H1 (cell line): ENCODE results near the gene ZNF132. TPM values are rescaled to one million over a fixed set of nuclear protein-coding genes. Genes with fewer than 3 reads are reported as not detected.

Source experiments
- CTCF ChIA-PET: fragments of 300-600 bp; sonication (Branson Sonifier 250); formaldehyde crosslinking; loops from one replicate; lab custom pipeline; 2021; ENCODE audit not compliant: partially characterized antibody; lab: Charles Lee
- POLR2A ChIA-PET: fragments of 300-600 bp; sonication (Branson Sonifier 250); formaldehyde crosslinking; loops from one replicate; lab custom pipeline; 2021; ENCODE audit warnings: inconsistent platforms; ENCODE audit not compliant: partially characterized antibody; lab: Charles Lee
- DNase-seq, 2 experiments: peaks; one replicate each; pipeline versions ENCODE4 v3.0.0 to v3.0.0-alpha.2; 2010 to 2022; ENCODE audit warnings: low spot score in 2 of 2, low read depth in 1 of 2, mixed read lengths in 1 of 2
- FAIRE-seq: peaks from 2 replicates; lab custom pipeline; 2011; peaks lifted over from hg19 to GRCh38; lab: Jason Lieb, UNC
- H2AFZ ChIP-seq: 2 replicates; pipeline ENCODE4 v1.8.1; 2012; ENCODE audit warnings: low read length, inconsistent platforms
- H2AK5ac ChIP-seq: 2 replicates; pipeline ENCODE4 v1.6.1; 2013; ENCODE audit warnings: low read depth, low read length
- H2BK120ac ChIP-seq: replicated peaks from 2 replicates; pipeline ENCODE3; 2013; ENCODE audit warnings: low read depth, low read length, inconsistent platforms
- H2BK12ac ChIP-seq: 2 replicates; pipeline ENCODE4 v1.6.1; 2013; ENCODE audit warnings: low read depth, low read length
- H2BK15ac ChIP-seq: 2 replicates; pipeline ENCODE4 v1.6.1; 2013; ENCODE audit warnings: low read length
- H2BK20ac ChIP-seq: 2 replicates; pipeline ENCODE4 v1.6.1; 2013; ENCODE audit warnings: low read length
- H2BK5ac ChIP-seq: 2 replicates; pipeline ENCODE4 v1.6.1; 2013; ENCODE audit warnings: low read depth, low read length
- H3K14ac ChIP-seq: 2 replicates; pipeline ENCODE4 v1.6.1; 2013; ENCODE audit warnings: inconsistent platforms; ENCODE audit not compliant: insufficient read length
- H3K18ac ChIP-seq: 2 replicates; pipeline ENCODE4 v1.6.1; 2013; ENCODE audit warnings: low read length; ENCODE audit errors: extremely low read depth
- H3K23ac ChIP-seq: 2 replicates; pipeline ENCODE4 v1.6.1; 2013; ENCODE audit warnings: inconsistent platforms; ENCODE audit not compliant: insufficient read length
- H3K23me2 ChIP-seq: 2 replicates; pipeline ENCODE4 v1.6.1; 2013; ENCODE audit warnings: low read depth, low read length
- H3K27ac ChIP-seq: 2 replicates; pipeline ENCODE4 v1.6.1; 2011; ENCODE audit warnings: low read depth, low read length, inconsistent platforms
- H3K27me3 ChIP-seq, 4 experiments: replicated peaks in 1 of 4; 1 replicate in 1 of 4; 2 replicates in 3 of 4; pipeline versions ENCODE4 v1.6.1 to v1.8.1; 2011 to 2013; ENCODE audit warnings: low read length in 3 of 4, mild to moderate bottlenecking in 3 of 4, inconsistent platforms in 2 of 4, mixed read lengths in 2 of 4, moderate library complexity in 1 of 4; ENCODE audit not compliant: control insufficient read depth in 3 of 4, insufficient read depth in 3 of 4; ENCODE audit errors: extremely low read depth in 1 of 4
- H3K36me3 ChIP-seq, 4 experiments: 2 replicates each; pipeline versions ENCODE4 v1.6.1 to v1.8.1; 2011 to 2013; ENCODE audit warnings: mild to moderate bottlenecking in 4 of 4, low read length in 3 of 4, moderate library complexity in 2 of 4, control low read depth in 1 of 4, inconsistent platforms in 1 of 4; ENCODE audit not compliant: insufficient read depth in 4 of 4, control insufficient read depth in 2 of 4
- H3K4ac ChIP-seq: replicated peaks from 2 replicates; pipeline ENCODE3; 2013; ENCODE audit warnings: low read length, low read depth, mixed read lengths, inconsistent platforms; ENCODE audit not compliant: insufficient read length
- H3K4me1 ChIP-seq, 4 experiments: replicated peaks in 1 of 4; 1 replicate in 1 of 4; 2 replicates in 3 of 4; pipeline versions ENCODE4 v1.6.1 to v1.8.1; 2011 to 2013; ENCODE audit warnings: low read length in 3 of 4, inconsistent platforms in 2 of 4, mixed read lengths in 1 of 4; ENCODE audit not compliant: insufficient read depth in 4 of 4, control insufficient read depth in 3 of 4
- H3K4me2 ChIP-seq, 2 experiments: 2 replicates each; pipeline versions ENCODE4 v1.6.1 to v1.8.1; 2011 to 2013; ENCODE audit warnings: low read depth in 2 of 2, low read length in 2 of 2, control low read depth in 1 of 2, inconsistent platforms in 1 of 2, mild to moderate bottlenecking in 1 of 2; ENCODE audit not compliant: insufficient read depth in 1 of 2
- H3K4me3 ChIP-seq, 4 experiments: fragments of 200-600, 300-600 bp in 1 of 4; sonication (generic), shearing (Covaris generic), sonication (Bioruptor Twin) in 1 of 4; 2 replicates each; pipeline versions ENCODE4 v1.5.1 to v1.8.1; 2011 to 2016; ENCODE audit warnings: low read length in 4 of 4, low read depth in 3 of 4, control low read depth in 2 of 4, inconsistent platforms in 2 of 4, mild to moderate bottlenecking in 2 of 4, mixed read lengths in 1 of 4, moderate library complexity in 1 of 4; ENCODE audit not compliant: insufficient read depth in 2 of 4; ENCODE audit errors: extremely low read depth in 1 of 4
- H3K56ac ChIP-seq: replicated peaks from 2 replicates; pipeline ENCODE3; 2013; ENCODE audit warnings: low read depth, mild to moderate bottlenecking, mixed read lengths, low read length, inconsistent platforms; ENCODE audit not compliant: insufficient read length
- H3K79me1 ChIP-seq: 2 replicates; pipeline ENCODE4 v1.6.1; 2013; ENCODE audit warnings: low read depth, low read length, control low read depth
- H3K79me2 ChIP-seq, 2 experiments: 2 replicates each; pipeline versions ENCODE4 v1.6.1 to v1.8.1; 2012 to 2013; ENCODE audit warnings: low read length in 2 of 2, mild to moderate bottlenecking in 2 of 2, inconsistent platforms in 1 of 2; ENCODE audit not compliant: insufficient read depth in 2 of 2, control insufficient read depth in 1 of 2
- H3K9ac ChIP-seq, 4 experiments: replicated peaks in 1 of 4; 1 replicate in 1 of 4; 2 replicates in 3 of 4; pipeline versions ENCODE4 v1.6.1 to v1.8.1; 2011 to 2013; ENCODE audit warnings: low read depth in 3 of 4, low read length in 3 of 4, control low read depth in 2 of 4, mild to moderate bottlenecking in 2 of 4, moderate library complexity in 2 of 4, inconsistent platforms in 1 of 4; ENCODE audit errors: extremely low read depth in 1 of 4
- H3K9me3 ChIP-seq, 2 experiments: 2 replicates each; pipeline versions ENCODE4 v1.6.1 to v1.8.1; 2012 to 2013; ENCODE audit warnings: mild to moderate bottlenecking in 2 of 2, moderate library complexity in 2 of 2, control low read depth in 1 of 2, inconsistent platforms in 1 of 2, low read depth in 1 of 2, low read length in 1 of 2, mixed read lengths in 1 of 2; ENCODE audit not compliant: insufficient read depth in 2 of 2
- H4K20me1 ChIP-seq, 2 experiments: replicated peaks in 1 of 2; 2 replicates each; pipeline versions ENCODE3 to v1.8.1; 2011 to 2013; ENCODE audit warnings: inconsistent platforms in 2 of 2, low read length in 2 of 2, mild to moderate bottlenecking in 1 of 2; ENCODE audit not compliant: insufficient read depth in 2 of 2, control insufficient read depth in 1 of 2
- H4K5ac ChIP-seq: 2 replicates; pipeline ENCODE4 v1.6.1; 2013; ENCODE audit warnings: low read length, low read depth, mixed read lengths, inconsistent platforms; ENCODE audit not compliant: insufficient read length
- H4K8ac ChIP-seq: 2 replicates; pipeline ENCODE4 v1.8.0; 2013; ENCODE audit warnings: mild to moderate bottlenecking, moderate library complexity, low read length, inconsistent platforms; ENCODE audit not compliant: insufficient read depth; ENCODE audit errors: extremely low read depth
- H4K91ac ChIP-seq: replicated peaks from 2 replicates; pipeline ENCODE3; 2013; ENCODE audit warnings: low read length, mixed read lengths, inconsistent platforms; ENCODE audit not compliant: insufficient read length
- CBX8 ChIP-seq: fragments of 300-800, 300-1000 bp; sonication (generic); IDR thresholded peaks from 2 replicates; pipeline ENCODE4 v1.7.1; 2016; ENCODE audit warnings: low read depth, low read length, borderline replicate concordance
- CHD2 ChIP-seq: IDR thresholded peaks from 2 replicates; pipeline ENCODE4 v1.6.1; 2012; ENCODE audit warnings: low read length, improper control_type of control experiment
- CTBP2 ChIP-seq: IDR thresholded peaks from 2 replicates; pipeline ENCODE4 v1.7.0; 2011; ENCODE audit warnings: borderline replicate concordance, mild to moderate bottlenecking, moderate library complexity, mixed read lengths, low read length; ENCODE audit not compliant: insufficient read depth, insufficient read length
- EP300 ChIP-seq, 2 experiments: IDR thresholded peaks; 1 replicate in 1 of 2; 2 replicates in 1 of 2; pipeline ENCODE4 v1.6.1; 2011 to 2012; ENCODE audit warnings: low read depth in 2 of 2, low read length in 2 of 2, mild to moderate bottlenecking in 2 of 2, borderline replicate concordance in 1 of 2, inconsistent platforms in 1 of 2, moderate library complexity in 1 of 2
- GABPA ChIP-seq: IDR thresholded peaks from 2 replicates; pipeline ENCODE4 v1.6.1; 2011; ENCODE audit warnings: mild to moderate bottlenecking, low read length, moderate library complexity, borderline replicate concordance; ENCODE audit not compliant: insufficient read depth
- HDAC2 ChIP-seq, 2 experiments: fragments of 300-600 bp in 1 of 2; sonication (generic) in 1 of 2; IDR thresholded peaks; 2 replicates each; pipeline ENCODE4 v1.6.1; 2011 to 2012; ENCODE audit warnings: low read depth in 2 of 2, low read length in 2 of 2, mild to moderate bottlenecking in 2 of 2, moderate library complexity in 2 of 2, borderline replicate concordance in 1 of 2, inconsistent platforms in 1 of 2
- KDM1A ChIP-seq: fragments of 200-600, 300-600 bp; sonication (generic); IDR thresholded peaks from 2 replicates; pipeline ENCODE4 v1.7.1; 2016; ENCODE audit warnings: mild to moderate bottlenecking, low read length, borderline replicate concordance
- SP2 ChIP-seq: IDR thresholded peaks from 2 replicates; pipeline ENCODE4 v1.6.1; 2012; ENCODE audit warnings: mild to moderate bottlenecking, low read length, inconsistent platforms
- ZNF274 ChIP-seq: IDR thresholded peaks from 2 replicates; pipeline ENCODE4 v1.7.0; 2012; ENCODE audit warnings: low read length, borderline replicate concordance; ENCODE audit errors: extremely low read depth
- WGBS, 2 experiments: shearing (Covaris generic) in 1 of 2; methylation state at CpG; one replicate each; pipeline versions ENCODE4 v1.1.6 to v1.1.7; 2013 to 2015; ENCODE audit warnings: low lambda C conversion rate in 2 of 2, mixed read lengths in 2 of 2, inconsistent platforms in 1 of 2, low coverage in 1 of 2, missing lambda C conversion rate in 1 of 2; ENCODE audit not compliant: insufficient replicate concordance in 2 of 2, insufficient coverage in 1 of 2, insufficient read length in 1 of 2; ENCODE audit errors: extremely low coverage in 1 of 2, missing lambda C conversion rate in 1 of 2; 5-methylcytosine and 5-hydroxymethylcytosine counted together
- polyA plus RNA-seq, 7 experiments: library from polyadenylated mRNA; depleted of rRNA in 3 of 7; stranded (reverse) in 5 of 7; unstranded in 2 of 7; fragments of >200 nt in 5 of 7; fragments of 200-250 nt in 2 of 7; gene quantifications; 1 replicate in 5 of 7; 2 replicates in 1 of 7; 4 replicates in 1 of 7; pipeline versions ENCODE4 v1.2.1 to v1.2.3, GENCODE V29; 2011 to 2013; ENCODE audit warnings: missing spikeins in 2 of 7, mixed read lengths in 2 of 7
- total RNA-seq: library from RNA; stranded (reverse); fragmentation: NEBNext Ultra II Directional; extraction: Animal tissue kit (Norgen Biotek cat#: 25700); gene quantifications from 2 replicates; pipeline ENCODE4 v1.2.1, GENCODE V29; 2021

The ZNF132 gene
- total and polyA plus RNA-seq, 2 of the 8 experiments (the other 6 are each of a cell fraction or from before 2014, with no cell fraction given), result 0.89 to 1.9 TPM

DNA sequence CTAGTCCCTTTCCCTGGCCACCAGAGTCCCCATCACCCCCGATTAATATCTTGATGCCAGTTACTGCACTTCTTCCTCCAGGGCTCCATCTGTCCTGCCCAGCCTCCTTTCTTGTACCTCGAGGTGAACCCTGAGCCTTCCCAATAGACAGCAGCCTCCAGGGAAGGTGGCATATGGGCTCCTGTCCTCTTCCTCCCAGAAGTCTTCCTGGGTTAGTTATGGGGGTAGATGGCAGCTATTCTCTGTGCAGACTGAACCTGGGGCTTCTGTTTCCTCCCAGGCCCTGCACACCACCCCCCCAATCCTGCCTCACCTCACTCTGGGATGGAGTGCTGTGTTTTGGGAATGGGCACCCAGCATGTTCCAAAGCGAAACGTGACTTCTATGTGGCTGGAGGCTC lies 41.9 kb downstream of the ZNF132 start:
- H3K27ac ChIP-seq, result no peak overlapping the region
- H2BK20ac ChIP-seq, result no peak overlapping the region
- no peak overlapping the region for H4K91ac ChIP-seq
- FAIRE-seq (no peak), DNase-seq (no peak)
- H3K79me1 ChIP-seq, result peaks cover under 1% of the 10 kb centered on the region; the same call in 1 of the 2 replicates
- peaks cover 3 to 17% (median 11%) of the 10 kb centered on the region in 4 experiments; a peak in 6 of 7 replicates for H3K27me3 ChIP-seq
- no peak overlapping the region for H2BK5ac ChIP-seq
- no peak overlapping the region for H3K9ac ChIP-seq
- no peaks in the 10 kb centered on the region for H3K9me3 ChIP-seq
- no peak for TF ChIP-seq KDM1A
- no peak for TF ChIP-seq GABPA
- no peak for TF ChIP-seq EP300 (IDR thresholded peaks at IDR 0.05; ENCODE audit: borderline replicate concordance in 1 of 2, low read depth in 2 of 2, low read length in 2 of 2)
- no peak for TF ChIP-seq ZNF274
- TF ChIP-seq CBX8, result no peak
- TF ChIP-seq CTBP2, result no peak
- TF ChIP-seq SP2, result no peak
- TF ChIP-seq CHD2, result no peak
- TF ChIP-seq HDAC2 (IDR thresholded peaks at IDR 0.05; ENCODE audit: borderline replicate concordance in 1 of 2, low read depth in 2 of 2, low read length in 2 of 2), result no peak
- H2BK12ac ChIP-seq, result no peak overlapping the region
- no peak overlapping the region for H2BK15ac ChIP-seq
- no peaks in the 10 kb centered on the region for H3K79me2 ChIP-seq
- no peak overlapping the region for H3K4me2 ChIP-seq
- no peak overlapping the region for H3K56ac ChIP-seq
- no peak overlapping the region for H3K23ac ChIP-seq
- ChIA-PET CTCF (interaction anchor here (0.6 to 2.8 kb wide), 4 partner anchors 10 to 122 kb away, joined by 3 to 7 read pairs (median 4); partner anchors contain the start of genes ZBTB45 and ZNF497), POLR2A (interaction anchor here (0.6 to 7.2 kb wide), 9 partner anchors 10 to 121 kb away, joined by 3 to 78 read pairs (median 4); partner anchors contain the start of genes RPS5, ZBTB45, ZNF497 and ZNF584)
- H4K20me1 ChIP-seq, result peaks cover 10 to 13% of the 10 kb centered on the region in 2 experiments
- no peak overlapping the region; the same call in 1 of the 2 replicates for H2AK5ac ChIP-seq
- H4K8ac ChIP-seq, result no peak overlapping the region
- no peak overlapping the region for H3K18ac ChIP-seq
- peaks cover 12% of the 10 kb centered on the region for H3K23me2 ChIP-seq
- peaks cover 6 to 19% (median 17%) of the 10 kb centered on the region in 4 experiments for H3K36me3 ChIP-seq
- H4K5ac ChIP-seq, result no peak overlapping the region
- peaks cover 0 to 27% (median 17%) of the 10 kb centered on the region in 4 experiments; a peak in 5 of 7 replicates for H3K4me1 ChIP-seq
- no peak overlapping the region for H3K4ac ChIP-seq
- no peak overlapping the region for H2BK120ac ChIP-seq
- no peak overlapping the region for H3K4me3 ChIP-seq
- H3K14ac ChIP-seq, result no peak overlapping the region
- WGBS, 2 experiments, result 92% methylated on average over 4 of the region's 4 CpGs; no CpG with 5 or more reads in 1 of the 2 experiments
- no peak overlapping the region for H2AFZ ChIP-seq
